ENCODE results near the gene SPACA5B.
"Not testable (repeated sequence)": the region's sequence is repeated elsewhere in the genome, so short reads cannot be mapped to it uniquely, and the experiment has no call there.

The SPACA5B gene

DNA sequence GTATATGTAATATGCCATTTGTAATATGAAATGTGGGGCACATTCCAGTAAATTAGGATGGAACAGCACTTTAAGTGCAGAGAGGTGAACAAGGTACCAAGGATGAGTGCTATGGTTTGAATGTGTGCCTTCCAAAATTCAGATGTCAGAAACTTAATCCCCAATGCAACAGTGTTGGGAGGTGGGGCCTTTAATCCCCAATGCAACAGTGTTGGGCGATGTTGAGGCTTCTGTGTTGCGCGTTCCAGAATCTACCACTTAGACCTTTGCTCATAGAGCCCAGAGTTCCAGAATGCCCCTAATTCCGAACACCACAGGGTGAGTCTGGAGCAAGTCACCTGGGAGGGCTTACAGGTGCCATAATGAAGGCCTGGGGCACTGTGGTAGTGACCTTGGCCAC, at the start of gene SPACA5B:
SPACA5B (plus strand) TSS at position 301 of the 400 bp plus-strand sequence; CDS start at position 363, 62 bp downstream.
- H3K4me2 ChIP-seq (ENCODE audit: low read length); H3K4me3 ChIP-seq (ENCODE audit: low read length); H3K27ac ChIP-seq (ENCODE audit: low read depth, low read length); H3K9me2 ChIP-seq (replicated peaks; ENCODE audit: control insufficient read depth, low read length); H4K20me1 ChIP-seq (ENCODE audit: control insufficient read depth, insufficient read depth, low read depth, low read length); H3F3A ChIP-seq (ENCODE audit: control insufficient read depth, insufficient read depth); H3K36me3 ChIP-seq (ENCODE audit: control insufficient read depth, low read length); H3K79me2 ChIP-seq (ENCODE audit: control insufficient read depth, low read length); H3K9me3 ChIP-seq (ENCODE audit: control insufficient read depth, insufficient read depth, low read length); H3K4me1 ChIP-seq (ENCODE audit: control insufficient read depth, low read length); H3K27me3 ChIP-seq (ENCODE audit: control insufficient read depth, low read length): not testable (repeated sequence)

- TF ChIP-seq, protein P1, sequence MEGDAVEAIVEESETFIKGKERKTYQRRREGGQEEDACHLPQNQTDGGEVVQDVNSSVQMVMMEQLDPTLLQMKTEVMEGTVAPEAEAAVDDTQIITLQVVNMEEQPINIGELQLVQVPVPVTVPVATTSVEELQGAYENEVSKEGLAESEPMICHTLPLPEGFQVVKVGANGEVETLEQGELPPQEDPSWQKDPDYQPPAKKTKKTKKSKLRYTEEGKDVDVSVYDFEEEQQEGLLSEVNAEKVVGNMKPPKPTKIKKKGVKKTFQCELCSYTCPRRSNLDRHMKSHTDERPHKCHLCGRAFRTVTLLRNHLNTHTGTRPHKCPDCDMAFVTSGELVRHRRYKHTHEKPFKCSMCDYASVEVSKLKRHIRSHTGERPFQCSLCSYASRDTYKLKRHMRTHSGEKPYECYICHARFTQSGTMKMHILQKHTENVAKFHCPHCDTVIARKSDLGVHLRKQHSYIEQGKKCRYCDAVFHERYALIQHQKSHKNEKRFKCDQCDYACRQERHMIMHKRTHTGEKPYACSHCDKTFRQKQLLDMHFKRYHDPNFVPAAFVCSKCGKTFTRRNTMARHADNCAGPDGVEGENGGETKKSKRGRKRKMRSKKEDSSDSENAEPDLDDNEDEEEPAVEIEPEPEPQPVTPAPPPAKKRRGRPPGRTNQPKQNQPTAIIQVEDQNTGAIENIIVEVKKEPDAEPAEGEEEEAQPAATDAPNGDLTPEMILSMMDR (IDR thresholded peaks at IDR 0.05; ENCODE audit: low read depth, low read length, poor library complexity, severe bottlenecking) = peak; percentile 61
- no peak for TF ChIP-seq EZH2phosphoT487 (IDR thresholded peaks at IDR 0.05; ENCODE audit: borderline replicate concordance, low read length)
- Histone ChIP-seq H3K27ac (ENCODE audit: low read depth, low read length) (no peak overlapping the region), H3K27me3 (ENCODE audit: control insufficient read depth, low read length) (no peaks in the 10 kb centered on the region), H3F3A (ENCODE audit: control insufficient read depth, insufficient read depth) (no peaks in the 10 kb centered on the region), H3K36me3 (ENCODE audit: control insufficient read depth, low read length) (no peaks in the 10 kb centered on the region), H3K4me3 (ENCODE audit: low read length) (no peak overlapping the region), H3K9me3 (ENCODE audit: control insufficient read depth, insufficient read depth, low read length) (no peaks in the 10 kb centered on the region), H3K4me1 (ENCODE audit: control insufficient read depth, low read length) (no peaks in the 10 kb centered on the region), H3K4me2 (ENCODE audit: low read length) (no peak overlapping the region), H3K79me2 (ENCODE audit: control insufficient read depth, low read length) (no peaks in the 10 kb centered on the region), H4K20me1 (ENCODE audit: control insufficient read depth, insufficient read depth, low read depth, low read length) (no peaks in the 10 kb centered on the region), H3K9me2 (replicated peaks; ENCODE audit: control insufficient read depth, low read length) (no peaks in the 10 kb centered on the region)
These were observed 47.2 kb upstream of the SPACA5B start for GRCh38 chrX:48083212-48083611.

DNA sequence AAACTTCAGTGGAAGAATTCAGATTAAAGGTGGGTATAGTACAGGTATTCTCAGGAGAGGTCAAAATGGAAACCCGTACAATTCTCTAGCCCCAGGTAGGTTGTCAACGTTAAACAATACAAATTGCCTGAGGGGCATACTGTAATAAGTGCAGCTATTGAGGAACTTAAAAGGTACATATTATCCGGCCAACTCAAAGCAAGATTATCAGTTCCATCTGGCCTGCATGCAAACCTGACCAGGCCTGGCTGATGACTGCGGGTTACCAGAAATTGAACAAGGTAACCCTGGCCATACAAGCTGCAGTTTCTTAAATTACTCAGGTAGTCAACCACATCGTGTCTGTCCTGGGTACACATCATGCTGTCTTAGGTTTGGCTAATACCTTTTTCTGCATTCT, 46.7 kb upstream of the SPACA5B start:
- Histone ChIP-seq H3K36me3 (ENCODE audit: control insufficient read depth, low read length) (no peaks in the 10 kb centered on the region), H3F3A (ENCODE audit: control insufficient read depth, insufficient read depth) (no peaks in the 10 kb centered on the region), H3K27ac (ENCODE audit: low read depth, low read length) (no peak overlapping the region), H4K20me1 (ENCODE audit: control insufficient read depth, insufficient read depth, low read depth, low read length) (no peaks in the 10 kb centered on the region), H3K27me3 (ENCODE audit: control insufficient read depth, low read length) (no peaks in the 10 kb centered on the region), H3K9me2 (replicated peaks; ENCODE audit: control insufficient read depth, low read length) (no peaks in the 10 kb centered on the region), H3K4me3 (ENCODE audit: low read length) (no peak overlapping the region), H3K4me2 (ENCODE audit: low read length) (no peak overlapping the region), H3K4me1 (ENCODE audit: control insufficient read depth, low read length) (no peaks in the 10 kb centered on the region), H3K79me2 (ENCODE audit: control insufficient read depth, low read length) (no peaks in the 10 kb centered on the region), H3K9me3 (ENCODE audit: control insufficient read depth, insufficient read depth, low read length) (no peaks in the 10 kb centered on the region)
- TF ChIP-seq, protein P1 (IDR thresholded peaks at IDR 0.05; ENCODE audit: low read depth, low read length, poor library complexity, severe bottlenecking) = no peak
- no peak for TF ChIP-seq EZH2phosphoT487 (IDR thresholded peaks at IDR 0.05; ENCODE audit: borderline replicate concordance, low read length)

GRCh38 chrX:48086082-48086481, 44.3 kb upstream of the SPACA5B start:
- H3K9me3 ChIP-seq (ENCODE audit: control insufficient read depth, insufficient read depth, low read length) = no peaks in the 10 kb centered on the region
- no peaks in the 10 kb centered on the region for H3F3A ChIP-seq (ENCODE audit: control insufficient read depth, insufficient read depth)
- H3K27me3 ChIP-seq (ENCODE audit: control insufficient read depth, low read length) = no peaks in the 10 kb centered on the region
- H3K79me2 ChIP-seq (ENCODE audit: control insufficient read depth, low read length) = no peaks in the 10 kb centered on the region
- no peak for TF ChIP-seq EZH2phosphoT487 (IDR thresholded peaks at IDR 0.05; ENCODE audit: borderline replicate concordance, low read length)
- TF ChIP-seq, protein P1 (IDR thresholded peaks at IDR 0.05; ENCODE audit: low read depth, low read length, poor library complexity, severe bottlenecking) = no peak
- H3K4me1 ChIP-seq (ENCODE audit: control insufficient read depth, low read length) = no peaks in the 10 kb centered on the region
- H4K20me1 ChIP-seq (ENCODE audit: control insufficient read depth, insufficient read depth, low read depth, low read length) = no peaks in the 10 kb centered on the region
- no peaks in the 10 kb centered on the region for H3K9me2 ChIP-seq (replicated peaks; ENCODE audit: control insufficient read depth, low read length)
- H3K27ac ChIP-seq (ENCODE audit: low read depth, low read length) = no peak overlapping the region
- no peak overlapping the region for H3K4me2 ChIP-seq (ENCODE audit: low read length)
- H3K36me3 ChIP-seq (ENCODE audit: control insufficient read depth, low read length) = no peaks in the 10 kb centered on the region
- no peak overlapping the region for H3K4me3 ChIP-seq (ENCODE audit: low read length)

All from DOHH2 (cell line).